GM21390 (cell line): ENCODE results near the gene MPP2.

ENCODE experiments used
- ATAC-seq: cut with Tn5 transposase; IDR thresholded peaks from one replicate; pipeline ENCODE4 v1.9.1; 2021; ENCODE audit not compliant: unreplicated experiment

The MPP2 gene

DNA sequence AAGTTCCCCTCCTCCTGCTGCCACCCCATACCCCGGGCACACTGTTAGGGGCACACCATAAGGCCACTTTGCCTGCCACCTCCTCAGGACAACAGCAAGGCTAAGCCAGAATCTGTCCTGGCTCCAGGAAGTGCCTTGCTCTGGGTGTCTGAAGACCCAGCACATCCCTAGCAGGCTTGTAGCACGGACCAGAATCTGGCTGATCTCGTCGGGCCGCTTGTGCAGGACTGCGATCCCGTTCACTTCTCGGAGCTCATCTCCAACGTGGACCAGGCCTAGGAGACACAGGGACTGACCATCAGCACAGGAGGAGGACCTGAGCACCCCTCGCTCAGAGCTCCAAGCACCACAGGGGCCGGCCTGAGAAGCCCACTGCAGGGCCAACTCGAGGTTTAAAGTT lies 81.8 kb downstream of the MPP2 start:
- no peak for ATAC-seq
